GM10847 (cell line): ENCODE results near the gene STING1.

ENCODE experiments used
- POLR2A ChIP-seq: IDR thresholded peaks from 2 replicates; pipeline ENCODE4 v1.6.1; 2011; ENCODE audit not compliant: insufficient read length; ENCODE audit errors: extremely low read depth

STING1 gene

DNA sequence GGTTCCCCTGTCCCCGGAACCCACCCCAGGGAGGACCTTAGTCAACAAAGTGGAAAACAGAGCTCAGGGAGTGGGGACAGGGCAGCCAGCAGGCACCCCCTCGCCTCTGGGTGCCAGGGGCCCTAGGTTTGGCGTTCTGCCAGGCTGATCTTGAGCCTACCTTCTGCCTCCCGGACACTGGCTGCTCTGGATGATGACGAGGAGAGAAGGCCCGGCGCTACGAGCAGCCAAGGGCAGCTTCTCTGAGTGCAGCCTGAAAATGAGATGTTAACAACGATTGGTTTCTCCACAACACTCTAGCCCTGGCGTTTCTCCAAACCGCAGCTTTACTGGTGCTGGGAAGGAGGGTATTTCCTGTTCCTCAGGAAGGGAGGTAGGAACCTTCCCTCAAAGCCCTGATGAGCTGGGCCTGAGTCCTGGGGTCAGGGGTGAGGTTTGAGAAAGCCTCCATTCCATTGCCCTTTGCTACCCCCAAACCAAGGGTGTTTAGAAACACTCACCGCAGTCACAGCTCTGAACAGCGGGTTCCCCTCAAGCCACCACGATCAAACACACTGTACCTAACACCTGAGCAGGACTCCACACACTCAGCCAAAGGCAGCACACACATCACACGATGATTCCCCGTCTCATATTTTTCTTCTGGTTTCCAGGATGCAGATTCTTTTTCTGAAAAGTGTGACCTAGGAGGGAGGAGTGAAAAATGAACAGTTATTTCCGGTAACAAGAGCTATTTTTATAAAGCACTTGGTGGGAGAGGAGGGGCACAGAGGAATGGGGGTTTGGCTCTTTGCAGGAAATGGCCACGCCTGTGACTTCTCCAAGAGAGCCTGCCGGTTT is at the start of gene STING1:
STING1 (minus strand) TSS at position 709 of the 840 bp plus-strand sequence. CDS start 1,054 bp downstream, outside the sequence.
- TF ChIP-seq POLR2A, result no peak

DNA sequence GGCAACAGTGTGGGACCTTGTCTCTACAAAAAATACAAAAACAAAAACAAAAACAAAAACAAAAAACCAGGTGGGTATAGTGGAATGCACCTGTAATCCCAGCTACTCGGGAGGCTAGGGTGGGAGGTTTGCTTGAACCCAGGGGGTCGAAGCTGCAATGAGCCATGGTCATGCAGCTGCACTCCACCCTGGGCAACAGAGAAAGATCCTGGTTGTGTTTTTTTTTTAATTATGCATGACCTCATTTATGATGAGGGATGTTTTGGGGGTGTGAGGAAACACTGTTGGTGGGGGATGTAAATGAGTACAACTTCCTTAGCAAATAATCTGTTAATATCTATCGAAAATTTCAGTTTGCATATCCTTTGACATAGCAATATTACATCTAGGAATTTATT is 49.2 kb upstream of the STING1 start:
- TF ChIP-seq POLR2A, result no peak

- TF ChIP-seq POLR2A, result no peak
Observed at GRCh38 chr5:139524940-139525585, 42.5 kb upstream of the STING1 start.

- TF ChIP-seq POLR2A, result no peak
Observed at GRCh38 chr5:139524446-139524845, 41.9 kb upstream of the STING1 start.

- TF ChIP-seq POLR2A, result no peak
Observed at GRCh38 chr5:139523635-139524445, 41.3 kb upstream of the STING1 start.

- peak; percentile 80 for TF ChIP-seq POLR2A
Observed at GRCh38 chr5:139517683-139518564, 35.4 kb upstream of the STING1 start.

DNA sequence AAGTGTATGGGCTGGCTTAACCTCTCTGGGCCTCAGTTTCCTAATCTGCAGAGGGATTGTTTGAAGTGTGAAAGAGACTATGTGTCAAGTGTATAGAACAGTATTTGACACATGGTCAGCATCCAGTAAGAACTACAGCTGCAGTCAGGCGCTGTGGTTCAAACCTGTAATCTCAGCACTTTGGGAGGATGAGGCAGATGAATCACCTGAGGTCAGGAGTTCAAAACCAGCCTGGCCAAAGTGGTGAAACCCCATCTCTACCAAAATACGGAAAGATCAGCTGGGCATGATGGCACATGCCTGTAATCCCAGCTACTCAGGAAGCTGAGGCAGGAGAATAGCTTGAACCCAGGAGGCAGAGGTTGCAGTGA is 31.9 kb upstream of the STING1 start:
- TF ChIP-seq POLR2A, result no peak

DNA sequence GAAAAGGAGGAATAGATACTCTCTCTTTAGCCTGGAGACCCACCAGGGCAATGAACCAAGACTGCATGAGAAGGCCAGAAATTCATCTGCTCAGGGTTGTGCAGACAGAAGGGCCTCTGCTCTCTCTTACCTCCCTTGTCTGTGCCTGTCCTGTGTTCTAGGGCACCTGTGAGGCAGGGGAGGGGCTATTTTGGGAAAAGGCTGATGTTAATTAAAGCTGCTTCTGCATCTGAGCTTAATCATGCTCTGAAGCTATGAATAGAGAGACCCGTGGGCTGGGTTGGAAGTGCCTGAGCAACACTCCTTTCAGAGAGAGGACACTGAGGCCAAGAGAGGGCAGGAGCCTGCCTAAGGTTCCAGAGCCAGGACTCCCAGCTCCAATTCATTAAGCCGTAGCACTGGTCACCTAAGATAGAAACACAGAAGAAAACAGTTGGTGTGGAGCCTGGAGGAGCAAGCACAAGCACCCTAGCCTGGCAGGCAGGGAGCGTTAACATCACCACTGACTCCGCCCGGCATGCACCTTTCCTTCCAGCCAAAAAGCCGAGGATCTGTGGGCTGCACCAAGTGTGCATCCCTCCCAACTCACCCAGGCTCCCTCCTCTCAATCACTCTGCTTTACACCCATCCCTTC is 31.4 kb upstream of the STING1 start:
- no peak for TF ChIP-seq POLR2A

- no peak for TF ChIP-seq POLR2A
Observed at GRCh38 chr5:139512786-139513390, 30.3 kb upstream of the STING1 start.

GRCh38 chr5:139501381-139501780 is 18.8 kb upstream of the STING1 start:
- TF ChIP-seq POLR2A, result no peak

DNA sequence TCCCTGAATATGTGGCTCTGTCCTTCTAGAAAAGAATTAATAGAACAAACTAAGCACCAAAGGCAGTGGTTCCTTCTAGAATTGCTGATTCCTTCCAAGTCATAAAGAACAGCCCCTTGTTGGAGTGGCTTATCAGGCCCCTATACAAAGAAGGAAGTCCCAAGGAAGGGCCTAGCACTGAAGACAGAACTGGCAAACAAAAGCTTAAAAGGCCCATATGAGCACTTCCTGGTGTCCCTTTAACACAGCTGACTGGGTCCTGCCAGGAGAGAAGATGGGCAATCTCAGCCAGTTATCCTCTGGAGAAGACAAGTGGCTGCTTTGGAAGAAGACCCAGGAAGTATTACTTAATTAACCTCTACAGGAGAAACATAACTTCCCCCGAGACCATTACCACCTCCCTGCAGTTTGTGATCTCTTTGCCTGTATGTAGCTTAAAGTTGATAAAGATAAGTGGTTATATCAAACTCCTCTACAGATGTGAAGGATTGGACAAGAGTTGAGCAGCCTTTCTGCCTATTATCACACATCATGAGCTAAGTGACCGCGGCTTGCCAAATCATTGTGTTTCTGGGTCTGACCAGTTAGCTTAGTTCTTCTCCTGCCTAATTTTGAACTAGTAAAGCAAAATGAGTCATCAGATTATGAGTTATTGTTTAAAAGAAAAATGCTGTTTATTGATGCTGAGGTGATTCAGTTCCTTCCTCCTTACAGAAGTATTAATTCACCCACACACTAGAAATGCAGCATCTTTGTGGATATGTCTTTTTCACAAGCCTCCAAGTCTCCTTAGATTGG is 13.3 kb upstream of the STING1 start:
- no peak for TF ChIP-seq POLR2A

DNA sequence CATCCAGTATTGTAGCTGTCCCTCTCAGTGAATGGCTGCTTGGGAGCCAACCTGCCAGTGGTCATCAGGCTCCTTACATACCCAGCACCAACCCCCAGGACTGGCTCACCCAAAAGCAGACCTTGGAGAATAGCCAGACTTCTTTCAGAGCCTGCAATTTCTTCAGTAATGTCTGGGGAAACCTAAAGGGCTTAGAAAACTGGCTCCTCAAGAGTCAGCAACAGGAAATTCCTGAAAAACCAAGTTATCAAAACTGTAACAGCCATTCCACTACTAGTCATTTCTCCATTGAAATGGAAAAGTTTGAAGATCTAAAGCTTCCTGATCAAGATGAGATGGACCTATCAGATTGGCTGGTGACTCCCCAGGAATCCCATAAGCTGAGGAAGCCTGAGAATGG is 12.3 kb upstream of the STING1 start:
- TF ChIP-seq POLR2A, result no peak

GRCh38 chr5:139494256-139494655 is 11.7 kb upstream of the STING1 start:
- TF ChIP-seq POLR2A, result no peak
